ENCODE results near the gene GPC6.
"Not testable (repeated sequence)": the region's sequence is repeated elsewhere in the genome, so short reads cannot be mapped to it uniquely, and the experiment has no call there.

The GPC6 gene

DNA sequence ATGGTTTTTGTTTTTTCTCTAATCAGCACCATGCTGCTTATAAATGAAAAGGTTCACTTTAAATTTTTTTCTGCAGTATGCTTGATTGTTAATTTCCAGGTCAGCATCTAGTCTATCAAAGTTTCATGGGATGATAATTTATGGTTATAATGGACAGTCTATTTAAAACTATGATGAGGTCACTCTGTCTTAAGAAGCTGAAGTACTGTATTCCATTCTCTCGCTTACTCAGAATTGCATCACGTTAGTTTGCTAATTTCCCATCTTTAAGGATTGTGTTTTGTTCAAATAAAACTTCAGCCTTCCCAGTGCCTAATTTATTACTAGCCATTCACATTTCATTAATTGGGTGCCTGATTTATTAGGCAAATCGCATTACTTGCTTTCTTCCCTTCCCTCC lies 94.3 kb downstream of the GPC6 start:
- no peak for DNase-seq (ENCODE audit: low spot score)

DNA sequence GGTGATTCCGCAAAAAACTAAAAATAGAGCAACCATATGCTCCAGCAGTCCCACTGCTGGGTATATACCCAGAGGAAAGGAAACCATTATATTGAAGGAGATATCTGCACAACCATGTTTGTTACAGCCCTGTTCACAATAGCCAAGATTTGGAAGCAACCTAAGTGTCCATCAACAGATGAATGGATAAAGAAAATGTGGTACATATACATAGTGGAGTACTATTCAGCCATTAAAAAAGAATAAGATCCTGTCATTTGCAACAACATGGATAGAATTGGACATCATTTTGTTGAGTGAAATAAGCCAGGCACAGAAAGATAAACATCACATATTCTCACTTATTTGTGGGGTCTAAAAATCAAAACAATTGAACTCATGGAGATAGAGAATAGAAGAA lies 97.3 kb downstream of the GPC6 start:
- not testable (repeated sequence) for DNase-seq (ENCODE audit: low spot score)

- DNase-seq (ENCODE audit: low spot score), result no peak
These were observed 99.0 kb downstream of the GPC6 start for GRCh38 chr13:93325303-93326233.

DNA sequence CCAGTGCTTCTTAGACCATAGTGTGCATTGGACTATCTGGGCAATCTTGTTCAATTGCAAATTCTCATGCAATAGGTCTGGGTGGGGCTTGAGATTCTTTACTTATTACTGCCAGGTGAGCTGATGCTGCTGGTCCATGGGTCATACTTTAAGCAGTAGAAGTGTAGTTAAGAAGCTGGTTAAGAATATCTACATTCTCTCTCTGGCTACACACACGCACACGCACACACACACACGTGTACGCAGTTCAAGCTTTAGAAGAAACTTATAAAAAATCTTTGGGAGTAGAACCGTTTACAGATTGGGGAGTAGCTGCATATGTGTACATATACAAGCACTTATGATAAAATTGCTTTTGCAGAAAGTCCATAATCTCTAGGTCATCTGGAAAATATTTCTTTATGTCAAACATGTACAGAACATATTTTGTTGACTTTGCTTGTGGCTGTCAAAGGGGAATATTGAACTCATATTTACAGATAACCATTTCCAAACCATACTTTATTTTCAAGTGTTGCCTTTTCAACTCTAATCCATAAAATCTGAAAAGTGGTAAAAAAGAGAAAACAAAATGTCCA lies 99.7 kb downstream of the GPC6 start:
- DNase-seq (ENCODE audit: low spot score), result no peak

- no peak for DNase-seq (ENCODE audit: low spot score)
These were observed 102.3 kb downstream of the GPC6 start for GRCh38 chr13:93328943-93329342.

GRCh38 chr13:93336728-93337127 lies 110.1 kb downstream of the GPC6 start:
- DNase-seq (ENCODE audit: low spot score), result no peak

- no peak for DNase-seq (ENCODE audit: low spot score)
These were observed 111.4 kb downstream of the GPC6 start for GRCh38 chr13:93338030-93338429.

DNA sequence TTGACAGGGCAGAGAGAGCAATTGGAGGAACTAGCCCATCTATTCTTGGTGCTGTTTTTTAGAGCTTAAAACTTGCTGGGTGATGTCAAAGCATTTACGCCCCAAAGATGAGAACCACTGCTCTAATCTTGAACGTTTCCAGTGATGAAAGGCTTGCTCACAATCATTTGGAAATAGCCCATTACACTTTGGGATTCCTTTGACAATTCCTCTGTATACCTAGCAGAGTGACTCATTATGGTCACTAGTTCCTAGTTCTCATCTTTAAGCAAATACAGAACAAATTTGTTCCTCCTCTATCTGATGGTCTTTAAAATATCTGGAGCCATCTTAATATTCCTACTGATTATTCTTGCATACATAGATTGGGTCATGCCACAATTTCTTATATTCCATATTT lies 112.3 kb downstream of the GPC6 start:
- no peak for DNase-seq (ENCODE audit: low spot score)

DNA sequence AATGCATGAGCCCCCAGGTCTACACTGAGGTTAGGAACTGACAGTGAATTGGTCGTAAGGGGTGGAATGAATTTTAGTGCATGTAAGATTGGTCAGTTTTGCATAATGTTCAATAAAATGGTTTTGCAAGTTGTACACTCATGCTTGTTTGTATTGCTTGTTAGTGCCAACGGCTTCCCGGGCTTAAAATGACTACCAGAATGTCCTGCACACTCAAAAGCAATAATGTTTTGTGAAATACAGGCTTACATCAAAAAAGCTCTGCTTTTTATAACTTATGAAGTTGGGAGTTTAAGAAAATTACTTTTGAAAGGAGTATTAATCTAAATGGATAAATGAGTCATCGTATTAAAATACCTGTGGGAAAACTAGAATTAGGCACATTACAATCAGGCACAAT lies 112.9 kb downstream of the GPC6 start:
- DNase-seq (ENCODE audit: low spot score), result no peak

DNA sequence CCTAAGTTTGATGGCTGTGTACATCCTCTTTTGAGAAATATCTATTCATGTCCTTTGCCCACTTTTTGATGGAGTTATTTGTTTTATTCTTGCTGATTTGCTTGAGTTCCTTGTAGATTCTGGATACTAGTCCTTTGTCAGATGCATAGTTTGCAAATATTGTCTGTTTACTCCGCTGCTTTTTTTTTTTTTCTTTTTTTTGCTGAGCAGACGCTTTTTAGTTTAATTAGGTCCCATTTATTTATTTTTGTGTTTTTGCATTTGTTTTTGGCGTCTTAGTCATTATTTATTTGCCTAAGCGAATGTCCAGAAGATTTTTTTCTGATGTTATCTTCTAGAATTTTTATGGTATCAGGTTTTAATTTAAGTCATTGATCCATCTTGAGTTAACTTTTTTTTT lies 114.9 kb downstream of the GPC6 start:
- no peak for DNase-seq (ENCODE audit: low spot score)

GRCh38 chr13:93343097-93343496 lies 116.5 kb downstream of the GPC6 start:
- DNase-seq (ENCODE audit: low spot score), result no peak

- no peak for DNase-seq (ENCODE audit: low spot score)
These were observed 117.6 kb downstream of the GPC6 start for GRCh38 chr13:93344048-93344705.

DNA sequence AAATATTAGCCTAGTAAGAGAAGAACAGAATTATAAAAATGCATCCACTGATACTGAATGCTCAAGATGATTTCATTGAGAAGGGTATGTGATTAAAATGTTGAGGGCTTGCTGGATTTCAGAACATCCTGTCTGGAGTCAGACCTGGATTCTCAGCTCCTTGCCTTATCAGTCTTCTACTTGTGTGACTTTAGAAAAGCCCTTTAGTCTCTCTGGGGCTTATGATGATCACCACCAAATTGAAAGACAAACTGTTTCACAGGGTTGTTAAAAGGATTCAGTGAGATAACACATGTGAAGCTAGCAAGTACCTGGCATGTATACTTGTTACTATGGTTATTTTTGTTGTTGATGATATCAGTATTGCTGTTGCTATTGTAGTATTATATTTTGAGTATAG lies 118.4 kb downstream of the GPC6 start:
- no peak for DNase-seq (ENCODE audit: low spot score)

DNA sequence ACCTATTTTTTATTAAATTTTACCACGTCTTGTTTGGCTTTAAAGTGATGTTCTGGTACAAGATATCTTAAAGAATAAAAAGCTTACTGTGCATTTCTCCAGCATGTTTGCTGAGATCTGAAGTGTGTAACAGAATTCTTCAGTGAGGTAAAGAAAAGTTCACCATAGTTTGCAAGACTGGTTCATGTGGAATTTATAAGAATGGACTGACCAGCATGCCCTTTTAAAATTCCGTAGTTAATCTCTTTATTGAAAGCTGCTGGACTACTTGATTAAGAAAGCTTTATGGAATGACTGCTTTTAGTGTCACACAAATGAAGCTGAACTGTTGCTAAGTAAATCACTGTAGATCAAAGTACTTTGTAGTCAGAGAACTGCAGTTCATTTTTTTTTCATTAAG lies 119.2 kb downstream of the GPC6 start:
- DNase-seq (ENCODE audit: low spot score), result no peak

DNA sequence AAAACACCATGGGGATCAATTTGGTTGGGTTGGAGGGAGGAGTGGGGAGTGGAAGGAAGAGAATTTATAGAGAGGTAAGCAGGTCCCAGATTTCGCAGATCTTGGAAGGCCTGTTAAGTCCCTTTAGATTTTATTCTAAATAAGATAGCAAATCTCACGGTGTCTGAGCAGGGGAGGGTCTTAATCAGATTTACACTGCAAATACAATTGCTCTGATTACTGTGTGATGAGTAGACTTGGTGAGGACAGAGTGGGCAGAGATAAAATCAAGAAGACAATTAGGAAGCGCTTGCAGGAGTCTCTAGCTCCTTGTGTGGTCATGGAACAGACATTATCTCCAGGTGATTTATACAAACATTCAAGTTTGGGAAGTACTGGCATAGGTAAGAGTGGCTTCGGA lies 126.0 kb downstream of the GPC6 start:
- DNase-seq (ENCODE audit: low spot score), result no peak

DNA sequence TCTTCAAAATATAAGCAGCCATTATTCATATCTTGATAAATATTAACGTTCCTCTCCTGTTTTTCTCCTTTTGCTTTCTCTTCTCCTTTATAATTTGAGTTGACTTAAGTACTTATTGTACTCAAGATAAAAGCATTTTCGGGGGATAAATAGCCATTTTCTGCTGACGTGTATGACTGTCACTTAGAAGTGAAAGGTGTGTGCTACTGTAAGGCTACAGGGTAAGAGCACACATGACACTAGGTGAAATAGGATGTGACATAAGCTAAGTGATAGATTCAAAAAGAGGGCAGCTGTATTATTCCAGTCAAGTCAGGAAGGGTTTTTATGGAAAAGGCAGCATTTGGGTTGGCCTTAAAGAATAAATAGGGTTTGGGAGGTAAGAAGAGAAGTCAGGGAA lies 128.5 kb downstream of the GPC6 start:
- no peak for DNase-seq (ENCODE audit: low spot score)

DNA sequence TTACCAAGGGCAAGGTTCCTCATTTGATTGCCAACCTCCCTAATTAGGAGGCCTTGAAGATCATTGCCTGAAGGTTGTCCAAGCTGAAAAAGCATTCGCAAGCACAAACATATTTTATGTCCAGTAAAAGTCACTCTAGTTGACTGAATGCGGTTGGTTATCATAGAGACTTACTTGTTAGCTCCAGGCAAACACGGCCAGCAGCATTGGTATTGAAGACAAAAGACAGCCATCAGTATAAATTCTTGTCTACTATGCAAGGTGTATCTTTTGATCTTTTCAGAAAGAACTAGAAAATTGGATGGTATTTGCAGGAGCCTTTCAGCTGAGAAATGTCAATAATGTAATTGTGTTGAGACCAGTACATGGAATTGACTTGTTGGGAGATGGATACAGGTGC lies 129.9 kb downstream of the GPC6 start:
- DNase-seq (ENCODE audit: low spot score), result no peak

DNA sequence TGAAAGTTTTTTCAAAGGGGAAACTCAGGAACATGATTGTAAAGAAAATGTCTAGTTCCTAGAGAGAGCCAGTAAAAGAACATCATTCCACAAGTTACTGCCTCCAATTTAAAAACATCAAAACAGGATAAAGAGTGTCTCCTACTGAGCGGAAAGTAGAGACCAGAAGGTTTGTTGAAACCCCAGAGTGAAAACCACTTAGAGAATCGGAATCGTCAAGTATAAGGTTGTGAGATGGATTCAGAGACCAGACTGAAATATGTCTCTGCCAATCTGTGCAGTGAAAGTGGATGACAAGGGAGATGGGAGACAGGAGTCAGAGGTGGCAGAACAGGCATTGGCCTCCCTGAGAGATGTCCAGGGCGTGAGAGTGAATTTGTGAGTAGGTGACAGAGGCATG lies 133.4 kb downstream of the GPC6 start:
- DNase-seq (ENCODE audit: low spot score), result no peak

DNA sequence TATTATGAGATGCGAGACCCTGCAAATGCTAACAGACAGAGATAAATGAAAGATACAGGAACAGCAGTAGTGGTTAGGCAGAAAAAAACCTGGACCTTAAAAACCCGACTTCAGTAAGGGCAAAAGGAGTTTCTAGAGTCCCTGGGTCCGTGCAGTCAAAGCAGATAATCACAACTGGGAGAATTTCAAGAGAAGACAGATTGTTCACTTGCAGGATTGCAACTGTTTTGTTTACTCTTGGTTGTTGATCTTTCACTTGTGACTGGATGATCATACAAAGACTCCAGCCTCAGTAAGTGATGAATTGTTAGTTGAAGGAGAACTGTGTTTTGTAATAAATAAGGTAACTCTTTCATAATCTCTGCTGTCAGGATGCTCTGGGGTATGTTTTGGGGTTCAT lies 135.1 kb downstream of the GPC6 start:
- DNase-seq (ENCODE audit: low spot score), result no peak

DNA sequence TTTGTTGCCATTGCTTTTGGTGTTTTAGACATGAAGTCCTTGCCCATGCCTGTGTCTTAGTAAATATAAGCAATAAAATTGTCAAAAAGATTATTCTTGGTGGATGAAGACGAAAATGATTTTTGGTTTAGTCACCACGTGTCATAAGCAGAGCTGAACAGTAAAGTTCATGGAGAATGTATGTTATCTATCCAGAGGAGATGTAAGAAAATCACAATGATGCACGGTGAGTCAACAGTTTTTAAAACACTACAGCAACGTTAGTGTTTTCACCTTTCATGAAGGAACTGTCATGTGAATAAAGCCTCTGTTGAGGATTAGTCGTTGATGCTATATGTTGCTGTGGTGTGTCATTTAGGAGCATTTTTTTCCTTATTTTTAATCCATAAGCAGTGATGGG lies 137.6 kb downstream of the GPC6 start:
- DNase-seq (ENCODE audit: low spot score), result no peak

DNA sequence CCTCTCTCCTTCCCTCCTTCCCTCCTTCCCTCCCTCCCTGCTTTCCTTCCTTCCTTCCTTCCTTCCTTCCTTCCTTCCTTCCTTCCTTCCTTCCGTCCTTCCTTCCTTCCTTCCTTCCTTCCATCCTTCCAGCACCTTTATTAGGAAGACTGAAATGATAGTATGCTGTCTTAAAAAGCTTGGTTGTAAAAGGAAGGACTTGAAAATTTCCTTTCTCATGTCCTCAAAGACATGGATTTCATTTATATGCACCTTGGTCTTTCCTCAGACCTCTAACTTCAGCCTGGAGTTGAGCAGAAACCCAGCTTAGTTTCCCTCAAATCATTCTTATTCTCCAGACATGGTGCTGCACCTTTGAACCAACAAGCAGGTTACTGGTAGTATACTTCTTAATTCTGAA lies 141.7 kb downstream of the GPC6 start:
- no peak for DNase-seq (ENCODE audit: low spot score)

DNA sequence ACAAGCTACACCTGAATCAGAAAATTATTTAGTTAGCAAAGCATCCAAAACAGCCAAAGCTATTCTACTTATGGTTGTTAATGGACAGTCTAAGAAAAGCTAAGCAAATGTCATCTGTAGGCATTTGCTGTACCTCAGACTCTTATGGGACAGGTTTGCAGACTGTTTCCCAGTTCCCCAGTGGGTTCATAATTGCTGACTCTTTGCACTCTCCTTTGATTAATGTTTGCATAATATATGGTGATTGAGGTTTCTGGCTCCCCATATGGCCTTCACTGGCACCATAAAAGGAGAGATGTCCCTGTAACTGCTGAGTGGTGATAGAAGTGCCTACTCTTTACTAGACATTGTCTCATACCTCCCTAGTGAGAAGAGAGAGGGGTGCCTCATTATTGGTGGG lies 142.1 kb downstream of the GPC6 start:
- no peak for DNase-seq (ENCODE audit: low spot score)

- DNase-seq (ENCODE audit: low spot score), result no peak
These were observed 146.2 kb downstream of the GPC6 start for GRCh38 chr13:93372856-93373255.
